ENCODE data around the gene PAFAH1B1.

The PAFAH1B1 gene

GRCh38 chr17:2700491-2701141, 107.2 kb downstream of the PAFAH1B1 start:
- Histone ChIP-seq H3K36me3 (ENCODE audit: control insufficient read depth, insufficient read depth, low read length, severe bottlenecking) (peaks cover 78% of the 10 kb centered on the region), H3K27me3 (replicated peaks; ENCODE audit: control insufficient read depth, insufficient read depth, low read length) (no peaks in the 10 kb centered on the region), H3K4me1 (ENCODE audit: control insufficient read depth, insufficient read depth, low read length) (peaks cover 2% of the 10 kb centered on the region), H3K9ac (ENCODE audit: low read length) (no peak overlapping the region), H3K4me3 (ENCODE audit: low read length) (no peak overlapping the region), H3K9me3 (ENCODE audit: control insufficient read depth, low read length) (no peaks in the 10 kb centered on the region)
- no peak for DNase-seq (ENCODE audit: low read depth)

DNA sequence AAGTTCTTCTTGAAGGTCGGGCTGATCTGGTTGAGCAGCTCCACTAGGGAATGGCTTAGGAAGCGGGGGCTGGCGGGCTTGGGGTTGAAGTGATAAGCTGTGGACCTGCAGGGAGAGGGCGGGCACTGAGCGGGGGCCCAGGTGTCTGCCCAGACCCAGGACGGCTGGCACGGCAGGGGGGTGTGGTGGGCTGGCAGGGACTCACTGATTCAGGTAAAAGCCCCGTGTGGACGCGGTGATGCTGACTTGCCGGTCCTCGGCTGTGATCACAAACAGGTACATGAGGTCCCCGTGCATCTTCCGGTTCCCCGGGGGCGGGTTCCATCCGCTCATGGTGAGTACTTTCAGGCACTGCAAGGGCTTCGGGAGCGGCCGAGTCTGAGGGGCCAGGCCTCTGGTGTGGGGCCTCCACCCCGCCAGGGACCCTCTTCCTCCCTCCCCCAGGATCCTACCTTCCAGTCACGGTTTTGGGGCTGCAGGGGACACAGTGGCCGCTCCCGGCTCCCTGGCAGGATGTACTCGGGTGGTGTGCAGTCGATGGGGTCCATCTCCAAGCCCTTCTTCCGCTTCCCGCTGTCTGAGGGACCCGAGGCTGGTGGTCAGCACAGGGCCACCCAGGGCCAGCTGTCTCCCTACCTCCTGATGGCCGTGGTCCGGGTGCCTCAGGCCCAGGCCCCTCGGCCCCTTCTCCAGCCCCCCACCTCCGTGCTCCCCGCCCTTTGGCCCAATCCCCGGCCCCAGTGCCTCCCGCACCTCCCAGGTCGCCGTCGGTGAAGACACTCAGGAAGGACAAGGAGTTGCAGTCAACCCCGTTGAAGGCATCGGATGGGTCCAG, 107.9 kb downstream of the PAFAH1B1 start:
- H3K27me3 ChIP-seq (replicated peaks; ENCODE audit: control insufficient read depth, insufficient read depth, low read length): no peaks in the 10 kb centered on the region
- peaks cover 71% of the 10 kb centered on the region for H3K36me3 ChIP-seq (ENCODE audit: control insufficient read depth, insufficient read depth, low read length, severe bottlenecking)
- H3K9me3 ChIP-seq (ENCODE audit: control insufficient read depth, low read length): no peaks in the 10 kb centered on the region
- H3K9ac ChIP-seq (ENCODE audit: low read length): no peak overlapping the region
- peaks cover 4% of the 10 kb centered on the region for H3K4me1 ChIP-seq (ENCODE audit: control insufficient read depth, insufficient read depth, low read length)
- H3K4me3 ChIP-seq (ENCODE audit: low read length): no peak overlapping the region
- DNase-seq (ENCODE audit: low read depth): no peak

DNA sequence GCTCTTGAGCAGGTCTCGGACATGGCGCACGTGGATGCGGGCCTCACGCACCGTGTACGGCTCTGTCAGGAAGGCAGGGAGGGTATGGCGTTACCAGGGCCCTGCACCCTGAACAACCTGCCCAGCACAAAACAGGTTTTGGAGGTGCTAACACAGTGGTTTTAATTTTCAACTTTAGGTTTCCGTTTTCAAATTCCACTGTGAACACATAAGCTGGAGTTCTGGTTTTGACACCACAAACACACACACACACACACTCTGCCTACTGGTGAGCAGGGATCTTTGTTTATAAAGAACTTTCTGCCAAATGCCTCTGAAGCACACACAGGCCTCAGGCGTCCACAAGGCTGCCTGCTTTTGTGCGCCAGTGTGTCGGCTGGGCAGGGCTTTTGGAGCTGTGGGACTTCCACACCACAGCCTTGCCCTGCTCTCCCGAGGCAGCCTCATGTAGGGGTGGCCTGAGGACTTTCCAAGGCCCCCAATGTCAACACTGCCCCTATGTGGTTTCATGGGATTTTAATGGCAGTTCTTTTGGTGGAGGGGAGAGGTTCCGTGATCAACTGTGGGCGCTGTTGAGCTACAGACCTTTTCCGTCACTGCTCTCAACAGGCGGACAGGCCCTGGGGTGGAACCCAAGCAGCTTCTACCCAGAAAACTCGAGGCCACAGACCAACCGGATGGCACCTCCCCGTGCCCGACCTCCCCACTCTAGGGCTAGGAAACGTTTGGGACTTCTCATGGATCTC, 108.7 kb downstream of the PAFAH1B1 start:
- Histone ChIP-seq H3K4me1 (ENCODE audit: control insufficient read depth, insufficient read depth, low read length) (peaks cover 10% of the 10 kb centered on the region), H3K4me3 (ENCODE audit: low read length) (no peak overlapping the region), H3K9ac (ENCODE audit: low read length) (no peak overlapping the region), H3K36me3 (ENCODE audit: control insufficient read depth, insufficient read depth, low read length, severe bottlenecking) (peaks cover 63% of the 10 kb centered on the region), H3K27me3 (replicated peaks; ENCODE audit: control insufficient read depth, insufficient read depth, low read length) (no peaks in the 10 kb centered on the region), H3K9me3 (ENCODE audit: control insufficient read depth, low read length) (no peaks in the 10 kb centered on the region)
- DNase-seq (ENCODE audit: low read depth): no peak

DNA sequence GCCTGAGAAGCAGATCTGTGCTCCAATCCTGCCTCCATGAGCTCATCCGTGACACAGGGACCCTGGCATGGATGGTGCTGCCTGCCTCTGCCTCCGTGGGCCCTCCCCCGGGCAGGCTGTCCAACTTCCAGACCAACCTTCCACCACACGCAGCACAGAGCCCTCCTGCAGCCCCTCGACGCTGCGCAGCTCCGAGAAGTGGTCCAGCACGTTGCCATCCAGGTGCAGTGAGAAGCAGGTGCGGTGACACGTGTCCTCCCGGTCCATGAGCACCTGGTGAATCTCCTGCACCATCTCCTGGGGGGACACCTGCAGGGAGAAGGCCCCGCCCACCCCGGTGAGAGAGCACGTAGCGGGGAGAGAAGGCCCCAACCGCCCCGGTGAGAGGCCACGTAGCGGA, 109.7 kb downstream of the PAFAH1B1 start:
- no peak overlapping the region for H3K9ac ChIP-seq (ENCODE audit: low read length)
- H3K4me1 ChIP-seq (ENCODE audit: control insufficient read depth, insufficient read depth, low read length): peaks cover 20% of the 10 kb centered on the region
- no peaks in the 10 kb centered on the region for H3K27me3 ChIP-seq (replicated peaks; ENCODE audit: control insufficient read depth, insufficient read depth, low read length)
- H3K4me3 ChIP-seq (ENCODE audit: low read length): no peak overlapping the region
- H3K9me3 ChIP-seq (ENCODE audit: control insufficient read depth, low read length): no peaks in the 10 kb centered on the region
- DNase-seq (ENCODE audit: low read depth): no peak
- peaks cover 54% of the 10 kb centered on the region for H3K36me3 ChIP-seq (ENCODE audit: control insufficient read depth, insufficient read depth, low read length, severe bottlenecking)

GRCh38 chr17:2703606-2704005, 110.2 kb downstream of the PAFAH1B1 start:
- H3K27me3 ChIP-seq (replicated peaks; ENCODE audit: control insufficient read depth, insufficient read depth, low read length): no peaks in the 10 kb centered on the region
- H3K4me1 ChIP-seq (ENCODE audit: control insufficient read depth, insufficient read depth, low read length): peaks cover 24% of the 10 kb centered on the region
- H3K9ac ChIP-seq (ENCODE audit: low read length): no peak overlapping the region
- no peaks in the 10 kb centered on the region for H3K9me3 ChIP-seq (ENCODE audit: control insufficient read depth, low read length)
- no peak overlapping the region for H3K4me3 ChIP-seq (ENCODE audit: low read length)
- peaks cover 50% of the 10 kb centered on the region for H3K36me3 ChIP-seq (ENCODE audit: control insufficient read depth, insufficient read depth, low read length, severe bottlenecking)
- DNase-seq (ENCODE audit: low read depth): no peak

DNA sequence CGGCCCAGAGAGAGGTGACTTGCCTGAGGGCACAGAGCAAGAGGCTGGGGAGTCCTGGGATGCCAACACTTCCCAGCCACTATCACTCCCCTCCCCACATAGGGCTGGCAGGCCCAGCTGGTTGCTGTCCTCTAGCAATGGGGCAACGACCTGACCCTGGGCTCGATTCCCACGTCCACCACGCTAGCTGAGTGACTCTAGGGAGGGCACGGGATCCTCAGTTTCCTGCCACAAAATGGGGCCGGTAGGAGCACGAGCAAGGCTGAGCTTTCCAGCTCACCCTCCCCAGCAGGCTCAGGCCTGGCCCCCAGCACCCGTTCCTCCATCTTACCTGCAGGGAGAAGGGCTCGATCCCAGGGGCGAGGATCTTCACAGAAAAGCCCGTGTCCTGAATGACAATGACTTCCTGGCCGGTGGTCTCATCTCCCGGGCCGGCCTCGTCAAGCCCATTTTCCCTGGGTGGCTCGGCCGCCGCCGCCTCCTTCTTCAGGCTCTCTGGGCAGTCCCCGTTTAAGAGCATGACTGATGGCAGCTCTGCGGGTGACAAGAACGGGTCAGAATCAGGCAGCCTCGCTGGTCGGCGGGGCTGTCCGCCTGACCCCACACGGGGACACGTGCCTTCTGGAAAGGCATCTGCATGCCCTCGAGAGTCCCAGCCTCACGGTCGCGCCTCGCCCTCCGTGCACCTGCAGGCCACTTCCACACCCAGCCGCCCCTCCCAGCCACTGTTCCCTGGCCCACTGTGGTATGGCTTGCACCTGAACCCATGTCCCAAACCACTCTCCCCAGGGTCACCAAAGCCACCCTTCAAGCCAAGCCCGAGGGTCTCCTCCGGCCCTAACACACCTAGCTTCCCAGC, 110.8 kb downstream of the PAFAH1B1 start:
- Histone ChIP-seq H3K4me3 (ENCODE audit: low read length) (no peak overlapping the region), H3K9me3 (ENCODE audit: control insufficient read depth, low read length) (no peaks in the 10 kb centered on the region), H3K4me1 (ENCODE audit: control insufficient read depth, insufficient read depth, low read length) (peaks cover 31% of the 10 kb centered on the region), H3K27me3 (replicated peaks; ENCODE audit: control insufficient read depth, insufficient read depth, low read length) (no peaks in the 10 kb centered on the region), H3K36me3 (ENCODE audit: control insufficient read depth, insufficient read depth, low read length, severe bottlenecking) (peaks cover 44% of the 10 kb centered on the region), H3K9ac (ENCODE audit: low read length) (no peak overlapping the region)
- no peak for DNase-seq (ENCODE audit: low read depth)

GRCh38 chr17:2704890-2705248, 111.4 kb downstream of the PAFAH1B1 start:
- Histone ChIP-seq H3K4me1 (ENCODE audit: control insufficient read depth, insufficient read depth, low read length) (peaks cover 37% of the 10 kb centered on the region), H3K4me3 (ENCODE audit: low read length) (no peak overlapping the region), H3K27me3 (replicated peaks; ENCODE audit: control insufficient read depth, insufficient read depth, low read length) (no peaks in the 10 kb centered on the region), H3K9me3 (ENCODE audit: control insufficient read depth, low read length) (no peaks in the 10 kb centered on the region), H3K36me3 (ENCODE audit: control insufficient read depth, insufficient read depth, low read length, severe bottlenecking) (peaks cover 42% of the 10 kb centered on the region), H3K9ac (ENCODE audit: low read length) (no peak overlapping the region)
- DNase-seq (ENCODE audit: low read depth): no peak

GRCh38 chr17:2705263-2705662, 111.8 kb downstream of the PAFAH1B1 start:
- Histone ChIP-seq H3K9ac (ENCODE audit: low read length) (no peak overlapping the region), H3K9me3 (ENCODE audit: control insufficient read depth, low read length) (no peaks in the 10 kb centered on the region), H3K27me3 (replicated peaks; ENCODE audit: control insufficient read depth, insufficient read depth, low read length) (no peaks in the 10 kb centered on the region), H3K36me3 (ENCODE audit: control insufficient read depth, insufficient read depth, low read length, severe bottlenecking) (peaks cover 38% of the 10 kb centered on the region), H3K4me3 (ENCODE audit: low read length) (no peak overlapping the region), H3K4me1 (ENCODE audit: control insufficient read depth, insufficient read depth, low read length) (peaks cover 41% of the 10 kb centered on the region)
- DNase-seq (ENCODE audit: low read depth): no peak

- Histone ChIP-seq H3K4me1 (ENCODE audit: control insufficient read depth, insufficient read depth, low read length) (peaks cover 44% of the 10 kb centered on the region), H3K4me3 (ENCODE audit: low read length) (no peak overlapping the region), H3K36me3 (ENCODE audit: control insufficient read depth, insufficient read depth, low read length, severe bottlenecking) (peaks cover 29% of the 10 kb centered on the region), H3K9me3 (ENCODE audit: control insufficient read depth, low read length) (no peaks in the 10 kb centered on the region), H3K9ac (ENCODE audit: low read length) (no peak overlapping the region), H3K27me3 (replicated peaks; ENCODE audit: control insufficient read depth, insufficient read depth, low read length) (no peaks in the 10 kb centered on the region)
- DNase-seq (ENCODE audit: low read depth): no peak
These were observed 112.7 kb downstream of the PAFAH1B1 start for GRCh38 chr17:2705888-2706795.

DNA sequence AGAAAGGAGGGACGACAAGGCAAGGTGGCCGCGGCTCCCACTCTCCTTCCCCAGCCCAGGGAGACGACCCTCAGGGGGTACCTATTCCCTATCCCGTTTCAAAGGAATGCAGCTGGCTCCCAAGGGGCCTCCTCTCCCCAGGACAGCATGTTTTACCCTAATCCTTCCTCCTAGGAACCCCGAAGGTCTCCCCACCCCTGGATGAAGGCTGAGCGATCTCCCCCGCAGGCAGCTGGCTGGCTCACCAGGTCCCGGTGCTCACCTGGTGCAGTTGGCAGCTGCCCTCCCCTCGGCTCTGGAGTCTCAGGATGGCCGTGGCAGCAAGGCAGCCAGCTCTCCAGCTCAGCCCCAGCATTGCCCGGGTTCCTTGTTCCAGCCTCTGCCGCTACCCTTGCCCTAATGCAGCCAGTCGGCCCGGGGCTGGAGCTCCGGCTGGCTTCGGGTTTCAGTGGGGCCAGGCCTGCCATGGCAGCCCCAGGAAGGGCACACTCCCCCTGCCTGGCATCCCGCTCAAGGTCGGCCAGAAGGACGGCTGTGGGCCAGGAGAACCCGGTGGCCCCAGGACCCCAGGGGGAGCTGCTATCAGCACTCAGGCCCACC, 113.6 kb downstream of the PAFAH1B1 start:
- DNase-seq (ENCODE audit: low read depth): no peak
- Histone ChIP-seq H3K4me3 (ENCODE audit: low read length) (peak overlapping the region; percentile 32), H3K36me3 (ENCODE audit: control insufficient read depth, insufficient read depth, low read length, severe bottlenecking) (peaks cover 20% of the 10 kb centered on the region), H3K27me3 (replicated peaks; ENCODE audit: control insufficient read depth, insufficient read depth, low read length) (no peaks in the 10 kb centered on the region), H3K9ac (ENCODE audit: low read length) (peak overlapping the region; percentile 59), H3K9me3 (ENCODE audit: control insufficient read depth, low read length) (no peaks in the 10 kb centered on the region), H3K4me1 (ENCODE audit: control insufficient read depth, insufficient read depth, low read length) (peaks cover 45% of the 10 kb centered on the region)

Measured in adipocyte (in vitro differentiated cells).